Right forelimb (tissue), 1 donor: ENCODE measurements around the gene RBM15B.
"Not testable (repeated sequence)": the region's sequence is repeated elsewhere in the genome, so short reads cannot be mapped to it uniquely, and the experiment has no call there.

ENCODE experiments used
- DNase-seq: peaks from one replicate; pipeline ENCODE4 v3.0.0-alpha.2; 2018

The RBM15B gene

GRCh38 chr3:51378726-51379125 is 12.4 kb upstream of the RBM15B start:
- no peak for DNase-seq

- no peak for DNase-seq
Measured at GRCh38 chr3:51379301-51379700, 11.8 kb upstream of the RBM15B start.

- no peak for DNase-seq
Measured at GRCh38 chr3:51379746-51380455, 11.2 kb upstream of the RBM15B start.

GRCh38 chr3:51380601-51381332 is 10.3 kb upstream of the RBM15B start:
- DNase-seq: no peak

GRCh38 chr3:51381333-51381705 is 9.8 kb upstream of the RBM15B start:
- no peak for DNase-seq

GRCh38 chr3:51382076-51382745 is 8.9 kb upstream of the RBM15B start:
- DNase-seq: no peak

- no peak for DNase-seq
Measured at GRCh38 chr3:51382947-51383578, 8.0 kb upstream of the RBM15B start.

GRCh38 chr3:51384055-51384725 is 6.9 kb upstream of the RBM15B start:
- DNase-seq: no peak

GRCh38 chr3:51384726-51385473 is 6.2 kb upstream of the RBM15B start, which contains the start of gene MANF:
TSS of gene MANF (plus strand) at chr3:51385291. CDS start at chr3:51385343, 52 bp downstream.
- peak; percentile 98 for DNase-seq

- no peak for DNase-seq
Measured at GRCh38 chr3:51385621-51386091, 5.4 kb upstream of the RBM15B start.

GRCh38 chr3:51386159-51386851 is 4.8 kb upstream of the RBM15B start:
- no peak for DNase-seq

- no peak for DNase-seq
Measured at GRCh38 chr3:51386852-51387229, 4.2 kb upstream of the RBM15B start.

GRCh38 chr3:51387281-51387680 is 3.8 kb upstream of the RBM15B start:
- not testable (repeated sequence) for DNase-seq

GRCh38 chr3:51388286-51389029 is 2.6 kb upstream of the RBM15B start:
- DNase-seq: no peak

GRCh38 chr3:51389423-51390183 is 1.5 kb upstream of the RBM15B start:
- DNase-seq: no peak

- DNase-seq: no peak
Measured at GRCh38 chr3:51390246-51391074, 625 bp upstream of the RBM15B start.

GRCh38 chr3:51391566-51392354 is 675 bp downstream of the RBM15B start:
- no peak for DNase-seq
